ENCODE data around the gene PTPRM. TPM values are rescaled to one million over a fixed set of nuclear protein-coding genes. Genes with fewer than 3 reads are reported as not detected.

PTPRM gene
- total and polyA plus RNA-seq, 2 experiments from 2014 or later = 1.6 to 5.3 TPM

DNA sequence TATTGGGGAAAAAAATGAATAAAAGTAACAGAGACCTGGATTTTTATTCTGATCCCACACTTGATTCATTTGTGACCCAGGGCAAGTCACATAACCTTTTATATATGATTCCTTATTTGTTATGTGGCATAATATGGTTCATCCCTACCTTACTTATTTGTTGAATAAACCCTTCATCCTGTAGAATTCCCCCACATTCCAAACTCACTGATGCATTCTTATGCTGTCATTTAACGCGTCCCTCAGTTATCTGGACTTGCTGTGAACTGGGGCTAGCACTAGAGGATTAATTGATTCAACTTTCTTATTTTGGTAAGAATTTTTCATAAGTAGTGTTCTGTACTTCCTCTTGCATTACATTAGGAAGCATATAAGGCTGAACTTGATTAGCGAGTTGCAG is 657.5 kb downstream of the PTPRM start:
- H3K9me2 ChIP-seq (ENCODE audit: insufficient read depth) = peaks cover 6% of the 10 kb centered on the region; the same call in 1 of the 2 replicates
- Mint-ChIP-seq H3K4me1 (peaks cover 9% of the 10 kb centered on the region), H3K9me3 (peaks cover 23% of the 10 kb centered on the region), H3K27me3 (ENCODE audit: insufficient read depth, low read depth, poor library complexity) (no peaks in the 10 kb centered on the region), H3K27ac (no peak overlapping the region), H3K4me3 (no peak overlapping the region), H3K36me3 (ENCODE audit: low read depth) (peaks cover 18% of the 10 kb centered on the region; the same call in 2 of the 3 replicates)
- H3K4me2 ChIP-seq = no peak overlapping the region
- H2AFZ ChIP-seq = no peak overlapping the region
- H3K27me3 ChIP-seq (ENCODE audit: insufficient read depth) = no peaks in the 10 kb centered on the region
- ATAC-seq (no peak), DNase-seq (ENCODE audit: low spot score) (no peak)
- no peaks in the 10 kb centered on the region for H3F3A ChIP-seq (replicated peaks; ENCODE audit: low read depth)
- H3K79me2 ChIP-seq (replicated peaks; ENCODE audit: insufficient read depth) = no peaks in the 10 kb centered on the region
- no peaks in the 10 kb centered on the region; the same call in 1 of the 2 replicates for H3K4me1 ChIP-seq (ENCODE audit: insufficient read depth)
- no peak overlapping the region for H3K27ac ChIP-seq (ENCODE audit: low read depth)
- TF ChIP-seq POLR2AphosphoS5 (IDR thresholded peaks at IDR 0.05; ENCODE audit: low read depth) (no peak), CTCF (conservative IDR thresholded peaks at IDR 0.05; ENCODE audit: low read depth in 2 of 2) (no peak), JUNB (IDR thresholded peaks at IDR 0.05; ENCODE audit: unreplicated experiment) (no peak), EZH2 (IDR thresholded peaks at IDR 0.05; ENCODE audit: low read depth, unreplicated experiment) (no peak), EZH2phosphoT487 (IDR thresholded peaks at IDR 0.05; ENCODE audit: unreplicated experiment) (no peak)
- TF ChIP-seq, protein P1, sequence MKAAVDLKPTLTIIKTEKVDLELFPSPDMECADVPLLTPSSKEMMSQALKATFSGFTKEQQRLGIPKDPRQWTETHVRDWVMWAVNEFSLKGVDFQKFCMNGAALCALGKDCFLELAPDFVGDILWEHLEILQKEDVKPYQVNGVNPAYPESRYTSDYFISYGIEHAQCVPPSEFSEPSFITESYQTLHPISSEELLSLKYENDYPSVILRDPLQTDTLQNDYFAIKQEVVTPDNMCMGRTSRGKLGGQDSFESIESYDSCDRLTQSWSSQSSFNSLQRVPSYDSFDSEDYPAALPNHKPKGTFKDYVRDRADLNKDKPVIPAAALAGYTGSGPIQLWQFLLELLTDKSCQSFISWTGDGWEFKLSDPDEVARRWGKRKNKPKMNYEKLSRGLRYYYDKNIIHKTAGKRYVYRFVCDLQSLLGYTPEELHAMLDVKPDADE (IDR thresholded peaks at IDR 0.05) = no peak
- H3K36me3 ChIP-seq (ENCODE audit: insufficient read depth) = 0 out of 2 replicates have a peak, but pooled peaks cover 7% of the 10 kb centered on the region
- H3K4me3 ChIP-seq = no peak overlapping the region
- no peaks in the 10 kb centered on the region for H4K20me1 ChIP-seq (replicated peaks; ENCODE audit: insufficient read depth)

GRCh38 chr18:8229040-8229439 is 661.9 kb downstream of the PTPRM start:
- Histone ChIP-seq H3K36me3 (ENCODE audit: insufficient read depth) (0 out of 2 replicates have a peak, but pooled peaks cover 7% of the 10 kb centered on the region), H3K79me2 (replicated peaks; ENCODE audit: insufficient read depth) (no peaks in the 10 kb centered on the region), H3K4me2 (no peak overlapping the region), H2AFZ (no peak overlapping the region), H3F3A (replicated peaks; ENCODE audit: low read depth) (no peaks in the 10 kb centered on the region), H3K9me2 (ENCODE audit: insufficient read depth) (no peaks in the 10 kb centered on the region), H4K20me1 (replicated peaks; ENCODE audit: insufficient read depth) (no peaks in the 10 kb centered on the region), H3K4me3 (no peak overlapping the region), H3K4me1 (ENCODE audit: insufficient read depth) (peaks cover 6% of the 10 kb centered on the region; the same call in 1 of the 2 replicates), H3K27ac (ENCODE audit: low read depth) (no peak overlapping the region), H3K27me3 (ENCODE audit: insufficient read depth) (no peaks in the 10 kb centered on the region)
- H3K27me3 Mint-ChIP-seq (ENCODE audit: insufficient read depth, low read depth, poor library complexity) = no peaks in the 10 kb centered on the region
- no peak for TF ChIP-seq EZH2 (IDR thresholded peaks at IDR 0.05; ENCODE audit: low read depth, unreplicated experiment)
- TF ChIP-seq NANOG (IDR thresholded peaks at IDR 0.05; ENCODE audit: borderline replicate concordance) = no peak
- TF ChIP-seq STAT1 (IDR thresholded peaks at IDR 0.05; ENCODE audit: unreplicated experiment) = no peak
- no peak for TF ChIP-seq JUNB (IDR thresholded peaks at IDR 0.05; ENCODE audit: unreplicated experiment)
- no peak for TF ChIP-seq ZNF331 (CRISPR knock-in tag; IDR thresholded peaks at IDR 0.05; ENCODE audit: low read depth)
- TF ChIP-seq CTCF (conservative IDR thresholded peaks at IDR 0.05; ENCODE audit: low read depth in 2 of 2) = no peak
- no peak for TF ChIP-seq EZH2phosphoT487 (IDR thresholded peaks at IDR 0.05; ENCODE audit: unreplicated experiment)
- no peak for TF ChIP-seq POLR2AphosphoS5 (IDR thresholded peaks at IDR 0.05; ENCODE audit: low read depth)
- H3K36me3 Mint-ChIP-seq (ENCODE audit: low read depth) = peaks cover 18% of the 10 kb centered on the region; the same call in 2 of the 3 replicates
- no peak for DNase-seq (ENCODE audit: low spot score)
- no peak overlapping the region for H3K27ac Mint-ChIP-seq
- no peak for ATAC-seq
- peaks cover 9% of the 10 kb centered on the region; the same call in 2 of the 3 replicates for H3K4me1 Mint-ChIP-seq
- peaks cover 23% of the 10 kb centered on the region for H3K9me3 Mint-ChIP-seq
- H3K4me3 Mint-ChIP-seq = no peak overlapping the region
